Endothelial cell (in vitro differentiated cells): ENCODE data around the gene BANK1. TPM values are rescaled to one million over a fixed set of nuclear protein-coding genes. Genes with fewer than 3 reads are reported as not detected.

Experiments
- DNase-seq: peaks from one replicate; pipeline ENCODE4 v3.0.0; 2021; ENCODE audit warnings: low spot score
- H3K27ac Mint-ChIP-seq: one replicate; pipeline ENCODE4 v1.8.0; 2021; ENCODE audit warnings: mixed read lengths, inconsistent platforms; ENCODE audit not compliant: unreplicated experiment
- H3K27me3 Mint-ChIP-seq: one replicate; pipeline ENCODE4 v1.8.0; 2021; ENCODE audit warnings: mild to moderate bottlenecking, moderate library complexity, mixed read lengths, inconsistent platforms; ENCODE audit not compliant: unreplicated experiment
- H3K36me3 Mint-ChIP-seq: one replicate; pipeline ENCODE4 v1.8.0; 2021; ENCODE audit warnings: mild to moderate bottlenecking, low read depth, mixed read lengths, inconsistent platforms; ENCODE audit not compliant: unreplicated experiment
- H3K4me1 Mint-ChIP-seq: one replicate; pipeline ENCODE4 v1.8.0; 2021; ENCODE audit warnings: mild to moderate bottlenecking, mixed read lengths, inconsistent platforms; ENCODE audit not compliant: unreplicated experiment
- H3K4me3 Mint-ChIP-seq: one replicate; pipeline ENCODE4 v1.8.0; 2021; ENCODE audit warnings: mild to moderate bottlenecking, mixed read lengths, inconsistent platforms; ENCODE audit not compliant: unreplicated experiment
- H3K9me3 Mint-ChIP-seq: one replicate; pipeline ENCODE4 v1.8.0; 2021; ENCODE audit warnings: mixed read lengths, inconsistent platforms; ENCODE audit not compliant: unreplicated experiment
- total RNA-seq: library from RNA; stranded (reverse); fragmentation: NEBNext Ultra II Directional; extraction: Animal tissue kit (Norgen Biotek cat#: 25700); gene quantifications from one replicate; pipeline ENCODE4 v1.2.1, GENCODE V29; 2021; ENCODE audit not compliant: unreplicated experiment
- TF ChIP-seq, protein P1 (sequence below): fragments of 200-600 bp; sonication (generic); IDR thresholded peaks from one replicate; pipeline ENCODE4 v1.5.0; 2021; ENCODE audit warnings: antibody characterized with exemption; ENCODE audit not compliant: unreplicated experiment

BANK1 gene
- total RNA-seq, 1 donor from 2014 or later = 3.7 TPM

DNA sequence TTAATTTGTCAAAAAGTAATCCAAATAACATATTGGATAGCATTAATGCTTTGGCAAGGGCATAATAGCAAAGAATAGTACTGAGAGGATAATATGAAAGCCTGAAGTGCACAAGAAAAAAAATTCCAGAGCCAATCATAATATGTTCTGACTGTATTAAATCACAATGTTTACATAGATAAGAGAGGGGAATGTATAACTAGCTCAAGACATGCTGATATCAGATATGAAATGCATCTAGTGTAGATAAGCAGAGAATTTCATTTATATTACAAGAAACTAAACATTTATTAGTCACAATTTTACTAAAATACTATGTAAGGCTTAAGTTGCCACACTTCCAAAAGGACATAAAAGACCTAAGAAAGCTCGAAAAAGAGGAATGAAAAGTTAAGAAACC, 193.3 kb downstream of the BANK1 start:
- no peaks in the 10 kb centered on the region for H3K36me3 Mint-ChIP-seq
- H3K9me3 Mint-ChIP-seq = no peaks in the 10 kb centered on the region
- no peak overlapping the region for H3K27ac Mint-ChIP-seq
- TF ChIP-seq, protein P1, sequence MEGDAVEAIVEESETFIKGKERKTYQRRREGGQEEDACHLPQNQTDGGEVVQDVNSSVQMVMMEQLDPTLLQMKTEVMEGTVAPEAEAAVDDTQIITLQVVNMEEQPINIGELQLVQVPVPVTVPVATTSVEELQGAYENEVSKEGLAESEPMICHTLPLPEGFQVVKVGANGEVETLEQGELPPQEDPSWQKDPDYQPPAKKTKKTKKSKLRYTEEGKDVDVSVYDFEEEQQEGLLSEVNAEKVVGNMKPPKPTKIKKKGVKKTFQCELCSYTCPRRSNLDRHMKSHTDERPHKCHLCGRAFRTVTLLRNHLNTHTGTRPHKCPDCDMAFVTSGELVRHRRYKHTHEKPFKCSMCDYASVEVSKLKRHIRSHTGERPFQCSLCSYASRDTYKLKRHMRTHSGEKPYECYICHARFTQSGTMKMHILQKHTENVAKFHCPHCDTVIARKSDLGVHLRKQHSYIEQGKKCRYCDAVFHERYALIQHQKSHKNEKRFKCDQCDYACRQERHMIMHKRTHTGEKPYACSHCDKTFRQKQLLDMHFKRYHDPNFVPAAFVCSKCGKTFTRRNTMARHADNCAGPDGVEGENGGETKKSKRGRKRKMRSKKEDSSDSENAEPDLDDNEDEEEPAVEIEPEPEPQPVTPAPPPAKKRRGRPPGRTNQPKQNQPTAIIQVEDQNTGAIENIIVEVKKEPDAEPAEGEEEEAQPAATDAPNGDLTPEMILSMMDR = no peak
- H3K4me3 Mint-ChIP-seq = no peak overlapping the region
- no peaks in the 10 kb centered on the region for H3K4me1 Mint-ChIP-seq
- no peaks in the 10 kb centered on the region for H3K27me3 Mint-ChIP-seq
- DNase-seq = no peak

GRCh38 chr4:101987623-101988243, 197.2 kb downstream of the BANK1 start:
- DNase-seq = no peak
- Mint-ChIP-seq H3K4me1 (no peaks in the 10 kb centered on the region), H3K27me3 (no peaks in the 10 kb centered on the region), H3K9me3 (no peaks in the 10 kb centered on the region), H3K36me3 (no peaks in the 10 kb centered on the region), H3K27ac (no peak overlapping the region), H3K4me3 (no peak overlapping the region)
- TF ChIP-seq, protein P1 = no peak

- H3K4me1 Mint-ChIP-seq = no peaks in the 10 kb centered on the region
- H3K4me3 Mint-ChIP-seq = no peak overlapping the region
- TF ChIP-seq, protein P1 = no peak
- H3K9me3 Mint-ChIP-seq = no peaks in the 10 kb centered on the region
- H3K27me3 Mint-ChIP-seq = no peaks in the 10 kb centered on the region
- DNase-seq = no peak
- no peak overlapping the region for H3K27ac Mint-ChIP-seq
- no peaks in the 10 kb centered on the region for H3K36me3 Mint-ChIP-seq
Measured at GRCh38 chr4:101989551-101989950, 199.0 kb downstream of the BANK1 start.

GRCh38 chr4:101992446-101992845, 201.9 kb downstream of the BANK1 start:
- Mint-ChIP-seq H3K27ac (no peak overlapping the region), H3K27me3 (no peaks in the 10 kb centered on the region), H3K36me3 (no peaks in the 10 kb centered on the region), H3K4me1 (no peaks in the 10 kb centered on the region), H3K4me3 (no peak overlapping the region), H3K9me3 (no peaks in the 10 kb centered on the region)
- DNase-seq = no peak
- TF ChIP-seq, protein P1 = no peak

DNA sequence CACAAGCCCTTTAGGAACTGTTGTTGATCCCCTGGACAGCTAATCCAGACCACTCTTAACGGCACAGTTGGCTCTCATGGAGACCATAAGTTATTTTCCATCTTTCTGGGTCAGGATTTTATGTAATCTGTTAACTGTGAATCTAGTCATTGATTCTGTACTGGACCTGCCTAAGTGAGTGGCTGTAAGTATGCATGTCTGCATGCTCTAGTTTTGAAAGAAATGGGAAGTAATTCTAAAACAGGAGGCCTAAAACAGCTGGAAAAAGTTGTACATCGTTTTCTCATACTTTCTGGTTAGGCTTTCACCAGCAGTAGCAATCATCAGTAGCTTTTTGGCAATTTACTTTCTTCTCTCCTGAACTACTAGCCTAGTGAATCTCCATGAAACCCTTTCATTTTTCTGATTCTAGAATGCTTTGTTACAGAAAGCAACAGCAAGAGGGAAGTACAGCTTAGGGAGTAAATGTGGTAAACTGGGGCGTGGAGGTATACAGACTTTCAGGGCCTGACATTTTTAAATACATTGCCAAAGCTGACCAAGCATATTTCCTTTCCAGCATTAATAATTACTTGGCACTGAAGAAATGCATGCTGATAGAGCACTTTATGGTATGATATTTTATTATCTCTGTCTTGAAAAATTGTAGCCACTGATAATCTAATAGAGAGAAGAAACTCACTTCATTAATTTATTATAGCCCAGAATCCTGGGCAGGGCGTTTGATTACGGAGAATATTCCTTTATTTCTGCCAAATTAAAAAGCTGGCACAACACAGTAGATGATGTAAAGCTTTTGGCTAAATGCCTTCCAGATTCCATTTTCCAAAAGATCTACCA, 202.7 kb downstream of the BANK1 start:
- Mint-ChIP-seq H3K4me1 (no peaks in the 10 kb centered on the region), H3K9me3 (no peaks in the 10 kb centered on the region), H3K27me3 (no peaks in the 10 kb centered on the region), H3K4me3 (no peak overlapping the region), H3K27ac (no peak overlapping the region), H3K36me3 (no peaks in the 10 kb centered on the region)
- DNase-seq = no peak
- TF ChIP-seq, protein P1 = no peak
